Measurements from ENCODE around the gene MIF4GD. TPM values are rescaled to one million over a fixed set of nuclear protein-coding genes. Genes with fewer than 3 reads are reported as not detected.

MIF4GD gene
- total RNA-seq, 1 experiment from 2014 or later: 26.1 TPM

DNA sequence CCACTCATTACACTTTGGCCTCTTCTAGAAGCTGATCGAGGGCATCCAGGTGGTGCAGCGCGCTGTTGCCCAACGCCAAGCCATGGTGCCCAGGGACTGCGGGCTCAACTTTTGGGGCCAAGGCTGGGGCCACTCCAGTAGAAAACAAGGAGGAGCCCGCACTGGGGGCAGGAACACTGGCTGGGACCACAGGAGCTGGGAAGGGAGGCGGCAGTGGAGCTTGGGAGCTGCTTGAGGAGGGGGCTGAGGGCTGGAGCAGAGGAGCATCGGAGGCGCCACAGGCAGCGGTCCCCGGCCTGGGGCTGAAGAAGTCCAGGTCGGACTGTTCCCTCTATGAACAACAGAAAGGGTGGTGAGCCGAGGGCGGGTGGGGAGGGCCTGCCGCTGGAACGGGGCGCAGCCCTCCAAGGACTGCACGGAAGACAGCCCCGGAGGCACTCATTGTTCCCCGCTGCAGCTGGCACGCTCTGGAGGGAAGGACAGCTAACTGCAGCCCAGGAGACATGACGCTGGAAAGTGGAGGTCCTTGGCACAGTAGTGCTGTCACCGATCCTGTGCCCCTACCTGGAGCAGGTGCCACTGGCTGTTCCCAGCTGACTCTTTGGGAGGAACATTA, 31.1 kb downstream of the MIF4GD start:
- no peaks in the 10 kb centered on the region for H3K27me3 Mint-ChIP-seq (ENCODE audit: low read depth)
- H3K4ac ChIP-seq (ENCODE audit: low read depth, low read length): no peak overlapping the region
- H3K36me3 Mint-ChIP-seq (ENCODE audit: insufficient read depth in 1 of 3, low read depth in 3 of 3): peaks cover 34 to 87% (median 81%) of the 10 kb centered on the region in 3 experiments; a peak in 6 of 7 replicates
- H3K14ac ChIP-seq (ENCODE audit: insufficient read depth, low read length): no peak overlapping the region
- no peak overlapping the region for H2AFZ ChIP-seq (ENCODE audit: low read length)
- no peak overlapping the region for H4K8ac ChIP-seq (replicated peaks; ENCODE audit: insufficient read length, low read depth, low read length)
- no peak overlapping the region for H3K27ac ChIP-seq (ENCODE audit: insufficient read length, low read depth, low read length)
- no peaks in the 10 kb centered on the region for H3K9me3 Mint-ChIP-seq
- peaks cover 8 to 15% of the 10 kb centered on the region in 2 experiments for H3K4me1 Mint-ChIP-seq
- no peaks in the 10 kb centered on the region for H3K9me3 ChIP-seq (ENCODE audit: control insufficient read depth, low read depth, low read length)
- H2BK12ac ChIP-seq (ENCODE audit: insufficient read length, low read depth, low read length): no peak overlapping the region
- H3K9ac ChIP-seq (ENCODE audit: extremely low read depth, insufficient read length, low read length): no peak overlapping the region
- no peak overlapping the region for H2BK20ac ChIP-seq (ENCODE audit: low read depth, low read length, poor library complexity, severe bottlenecking)
- no peak overlapping the region for H2BK120ac ChIP-seq (ENCODE audit: low read depth, low read length, poor library complexity, severe bottlenecking)
- H3K79me2 ChIP-seq (ENCODE audit: insufficient read depth, low read length): no peaks in the 10 kb centered on the region
- no peak overlapping the region for H2BK15ac ChIP-seq (ENCODE audit: low read depth, low read length)
- peak overlapping the region in 2 of 3 experiments; percentile 73 to 86; a peak in 3 of 7 replicates for H3K27ac Mint-ChIP-seq
- H3K18ac ChIP-seq (ENCODE audit: insufficient read length, low read depth, low read length): no peak overlapping the region
- no peak overlapping the region; a peak in 1 of 5 replicates for H3K4me3 Mint-ChIP-seq
- no peaks in the 10 kb centered on the region for H3K79me1 ChIP-seq (ENCODE audit: insufficient read depth, low read depth, low read length, poor library complexity, severe bottlenecking)
- H3K23ac ChIP-seq (ENCODE audit: insufficient read length, low read depth, low read length): no peak overlapping the region
- H3K4me1 ChIP-seq (ENCODE audit: insufficient read depth, low read length): no peaks in the 10 kb centered on the region
- H3T11ph ChIP-seq (ENCODE audit: low read length): no peak overlapping the region
- H3K23me2 ChIP-seq (ENCODE audit: insufficient read length, low read depth, low read length, poor library complexity, severe bottlenecking): no peaks in the 10 kb centered on the region
- TF ChIP-seq, protein P1, sequence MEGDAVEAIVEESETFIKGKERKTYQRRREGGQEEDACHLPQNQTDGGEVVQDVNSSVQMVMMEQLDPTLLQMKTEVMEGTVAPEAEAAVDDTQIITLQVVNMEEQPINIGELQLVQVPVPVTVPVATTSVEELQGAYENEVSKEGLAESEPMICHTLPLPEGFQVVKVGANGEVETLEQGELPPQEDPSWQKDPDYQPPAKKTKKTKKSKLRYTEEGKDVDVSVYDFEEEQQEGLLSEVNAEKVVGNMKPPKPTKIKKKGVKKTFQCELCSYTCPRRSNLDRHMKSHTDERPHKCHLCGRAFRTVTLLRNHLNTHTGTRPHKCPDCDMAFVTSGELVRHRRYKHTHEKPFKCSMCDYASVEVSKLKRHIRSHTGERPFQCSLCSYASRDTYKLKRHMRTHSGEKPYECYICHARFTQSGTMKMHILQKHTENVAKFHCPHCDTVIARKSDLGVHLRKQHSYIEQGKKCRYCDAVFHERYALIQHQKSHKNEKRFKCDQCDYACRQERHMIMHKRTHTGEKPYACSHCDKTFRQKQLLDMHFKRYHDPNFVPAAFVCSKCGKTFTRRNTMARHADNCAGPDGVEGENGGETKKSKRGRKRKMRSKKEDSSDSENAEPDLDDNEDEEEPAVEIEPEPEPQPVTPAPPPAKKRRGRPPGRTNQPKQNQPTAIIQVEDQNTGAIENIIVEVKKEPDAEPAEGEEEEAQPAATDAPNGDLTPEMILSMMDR (conservative IDR thresholded peaks at IDR 0.05): no peak
- H4K5ac ChIP-seq (ENCODE audit: insufficient read length, low read depth, low read length): no peak overlapping the region
- H2BK5ac ChIP-seq (ENCODE audit: insufficient read length, low read length): no peak overlapping the region
- H4K20me1 ChIP-seq (ENCODE audit: control insufficient read depth, insufficient read depth, insufficient read length): peaks cover 4% of the 10 kb centered on the region
- no peak overlapping the region for H3K4me2 ChIP-seq (ENCODE audit: insufficient read depth, insufficient read length, low read length)
- H2AK5ac ChIP-seq (ENCODE audit: insufficient read length, low read length): no peak overlapping the region
- no peak overlapping the region for H4K91ac ChIP-seq (ENCODE audit: insufficient read length, low read depth, low read length)
- no peak for DNase-seq
- H3K27me3 ChIP-seq (ENCODE audit: insufficient read depth, low read length): no peaks in the 10 kb centered on the region
- WGBS (ENCODE audit: extremely low coverage, insufficient read length, low lambda C conversion rate): no CpG with 5 or more reads among the region's 23 CpGs
- H3K56ac ChIP-seq (ENCODE audit: insufficient read length, low read depth, low read length): no peak overlapping the region

Measured in H9 (cell line).